Neural cell (in vitro differentiated cells): ENCODE data around the gene RASAL2.

Experiments used
- CTCF ChIP-seq: fragments of 450-650 bp; IDR thresholded peaks from 2 replicates; pipeline ENCODE4 v1.5.1; 2014; ENCODE audit warnings: antibody characterized with exemption, mild to moderate bottlenecking, moderate library complexity; ENCODE audit not compliant: poor library complexity, severe bottlenecking
- EZH2 ChIP-seq: fragments of 200-600, 300-800 bp; shearing (Covaris generic), sonication (generic); IDR thresholded peaks from 2 replicates; pipeline ENCODE4 v1.6.1; 2014; ENCODE audit warnings: antibody characterized with exemption, low read length, borderline replicate concordance, mild to moderate bottlenecking; ENCODE audit not compliant: insufficient read depth, poor library complexity, severe bottlenecking

- TF ChIP-seq CTCF = no peak
- TF ChIP-seq EZH2 = no peak
Measured at GRCh38 chr1:178180405-178180804, 86.5 kb downstream of the RASAL2 start.
